SH-SY5Y (cell line): ENCODE data around the gene PLD4.

ENCODE experiments used
- GATA2 ChIP-seq: IDR thresholded peaks from 2 replicates; pipeline ENCODE4 v1.6.1; 2011; ENCODE audit warnings: mild to moderate bottlenecking, low read depth, low read length
- GATA3 ChIP-seq: IDR thresholded peaks from 2 replicates; pipeline ENCODE4 v1.6.1; 2011; ENCODE audit warnings: low read depth, mild to moderate bottlenecking, low read length, moderate library complexity

PLD4 gene

DNA sequence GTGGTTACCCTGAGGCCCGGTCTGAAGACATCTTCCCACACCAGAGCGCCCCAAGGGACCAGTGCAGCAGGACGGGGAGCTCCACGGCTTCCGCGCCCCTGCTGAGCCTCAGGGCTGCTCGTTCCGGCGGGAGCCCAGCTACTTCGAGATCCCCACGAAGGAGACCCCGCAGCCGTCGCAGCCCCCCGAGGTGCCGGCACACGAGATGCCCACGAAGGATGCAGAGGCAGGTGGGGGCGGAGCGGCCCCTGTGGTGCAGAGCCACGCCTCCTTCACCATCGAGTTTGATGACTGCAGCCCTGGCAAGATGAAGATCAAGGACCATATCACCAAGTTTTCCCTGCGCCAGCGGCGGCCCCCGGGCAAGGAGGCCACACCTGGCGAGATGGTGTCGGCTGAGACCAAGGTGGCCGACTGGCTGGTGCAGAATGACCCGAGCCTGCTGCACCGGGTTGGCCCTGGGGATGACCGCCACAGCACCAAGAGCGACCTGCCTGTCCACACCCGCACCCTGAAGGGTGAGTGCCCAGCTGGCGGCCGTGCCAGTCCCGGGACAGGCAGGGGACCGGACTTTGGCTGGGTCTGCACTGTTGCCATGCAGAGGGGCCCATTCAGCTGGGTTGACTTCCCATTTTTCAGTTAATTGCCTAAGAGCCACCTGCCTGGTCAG, 41.6 kb upstream of the PLD4 start:
- TF ChIP-seq GATA2 (no peak), GATA3 (no peak)

DNA sequence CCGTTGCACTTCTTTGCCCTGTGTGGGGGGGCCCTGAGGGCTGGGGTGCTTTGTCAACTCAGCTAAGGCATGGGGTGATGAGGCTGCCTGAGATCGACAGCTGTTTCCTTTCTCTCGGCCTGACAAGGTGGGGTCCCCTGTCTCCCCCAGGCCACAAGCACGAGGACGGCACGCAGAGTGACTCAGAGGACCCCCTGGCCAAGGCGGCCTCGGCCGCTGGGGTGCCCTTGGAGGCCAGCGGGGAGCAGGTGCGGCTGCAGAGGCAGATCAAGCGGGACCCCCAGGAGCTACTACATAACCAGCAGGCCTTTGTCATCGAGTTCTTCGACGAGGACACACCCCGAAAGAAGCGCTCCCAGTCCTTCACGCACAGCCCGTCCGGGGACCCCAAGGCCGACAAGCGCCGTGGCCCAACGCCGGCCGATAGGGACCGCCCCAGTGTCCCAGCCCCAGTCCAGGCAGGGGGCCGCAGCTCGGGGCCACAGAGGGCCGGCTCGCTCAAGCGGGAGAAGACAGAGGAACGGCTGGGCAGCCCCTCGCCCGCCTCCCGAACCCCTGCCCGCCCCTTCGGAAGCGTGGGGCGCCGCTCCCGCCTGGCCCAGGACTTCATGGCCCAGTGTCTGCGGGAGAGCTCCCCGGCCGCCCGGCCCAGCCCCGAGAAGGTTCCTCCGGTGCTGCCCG, 40.9 kb upstream of the PLD4 start:
- TF ChIP-seq GATA3 (no peak), GATA2 (no peak)

DNA sequence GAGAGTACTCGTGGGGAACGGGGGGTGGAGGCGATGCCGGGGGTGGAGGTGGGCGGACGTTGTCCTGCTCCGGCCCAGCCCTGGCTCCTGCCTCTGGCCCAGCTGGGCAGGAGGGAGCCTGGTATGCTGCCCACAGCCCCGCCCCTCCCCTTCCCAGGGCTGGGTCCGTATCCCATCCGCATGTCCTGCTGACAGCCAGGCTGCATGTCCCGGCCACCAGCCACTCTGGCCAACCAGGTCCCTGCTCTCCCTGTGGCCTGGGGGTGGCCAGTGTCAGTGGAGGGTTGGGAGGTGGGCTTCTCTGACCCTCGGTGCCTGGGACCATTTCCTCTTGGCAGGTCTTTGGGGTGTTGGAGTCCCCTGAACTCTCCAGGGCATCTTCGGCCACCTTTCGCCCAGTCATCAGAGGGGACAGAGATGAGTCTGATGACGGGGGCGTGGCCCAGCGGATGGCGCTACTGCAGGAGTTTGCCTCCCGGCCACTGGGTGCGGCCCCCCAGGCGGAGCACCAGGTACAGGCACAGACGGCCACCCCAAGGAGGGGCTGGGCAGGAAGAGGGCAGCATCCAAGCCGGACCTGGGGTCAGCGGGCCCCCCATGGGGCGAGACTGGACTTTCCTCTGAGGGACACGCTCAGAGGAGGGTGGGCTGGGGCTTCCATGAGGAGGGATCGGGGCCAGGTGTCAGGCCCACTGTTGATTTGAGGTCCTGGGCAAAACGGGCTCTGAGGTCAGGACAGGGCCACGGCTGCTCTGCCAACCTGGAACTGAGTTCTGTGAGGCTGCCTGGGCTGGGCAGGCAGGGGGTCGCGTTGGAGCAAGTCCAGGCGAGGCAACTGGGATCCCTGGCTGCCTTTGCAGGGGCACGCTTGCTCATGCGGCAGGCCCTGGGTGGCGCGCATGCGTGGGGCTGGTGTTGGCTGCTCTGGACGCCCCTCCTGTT, 39.4 kb upstream of the PLD4 start:
- TF ChIP-seq GATA3: no peak
- TF ChIP-seq GATA2: no peak

DNA sequence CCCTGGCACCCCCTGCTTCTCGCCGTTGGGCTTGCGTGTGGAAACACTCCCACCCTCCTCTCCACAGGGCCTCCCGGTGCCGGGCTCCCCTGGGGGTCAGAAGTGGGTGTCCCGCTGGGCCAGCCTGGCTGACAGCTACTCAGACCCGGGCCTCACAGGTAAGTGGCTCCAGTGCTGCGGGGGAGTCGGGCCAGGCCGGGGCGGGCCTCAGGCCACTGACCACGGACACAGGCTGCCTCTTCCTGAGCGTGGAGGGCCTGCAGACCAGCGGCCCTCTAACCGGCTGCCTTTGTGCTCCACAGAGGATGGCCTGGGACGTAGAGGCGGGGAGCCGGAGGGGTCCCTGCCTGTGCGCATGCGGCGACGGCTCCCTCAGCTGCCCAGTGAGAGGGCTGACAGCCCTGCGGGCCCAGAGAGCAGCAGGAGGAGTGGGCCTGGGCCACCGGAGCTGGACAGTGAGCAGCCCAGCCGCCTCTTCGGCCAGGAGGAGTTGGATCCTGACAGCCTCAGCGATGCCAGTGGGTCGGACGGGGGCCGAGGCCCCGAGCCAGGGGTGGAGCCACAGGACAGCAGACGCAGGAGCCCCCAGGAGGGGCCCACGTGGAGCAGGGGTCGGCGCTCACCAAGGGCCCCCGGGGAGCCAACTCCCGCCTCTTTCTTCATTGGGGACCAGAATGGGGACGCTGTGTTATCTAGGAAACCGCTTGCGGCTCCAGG, 38.5 kb upstream of the PLD4 start:
- TF ChIP-seq GATA2 (no peak), GATA3 (no peak)

DNA sequence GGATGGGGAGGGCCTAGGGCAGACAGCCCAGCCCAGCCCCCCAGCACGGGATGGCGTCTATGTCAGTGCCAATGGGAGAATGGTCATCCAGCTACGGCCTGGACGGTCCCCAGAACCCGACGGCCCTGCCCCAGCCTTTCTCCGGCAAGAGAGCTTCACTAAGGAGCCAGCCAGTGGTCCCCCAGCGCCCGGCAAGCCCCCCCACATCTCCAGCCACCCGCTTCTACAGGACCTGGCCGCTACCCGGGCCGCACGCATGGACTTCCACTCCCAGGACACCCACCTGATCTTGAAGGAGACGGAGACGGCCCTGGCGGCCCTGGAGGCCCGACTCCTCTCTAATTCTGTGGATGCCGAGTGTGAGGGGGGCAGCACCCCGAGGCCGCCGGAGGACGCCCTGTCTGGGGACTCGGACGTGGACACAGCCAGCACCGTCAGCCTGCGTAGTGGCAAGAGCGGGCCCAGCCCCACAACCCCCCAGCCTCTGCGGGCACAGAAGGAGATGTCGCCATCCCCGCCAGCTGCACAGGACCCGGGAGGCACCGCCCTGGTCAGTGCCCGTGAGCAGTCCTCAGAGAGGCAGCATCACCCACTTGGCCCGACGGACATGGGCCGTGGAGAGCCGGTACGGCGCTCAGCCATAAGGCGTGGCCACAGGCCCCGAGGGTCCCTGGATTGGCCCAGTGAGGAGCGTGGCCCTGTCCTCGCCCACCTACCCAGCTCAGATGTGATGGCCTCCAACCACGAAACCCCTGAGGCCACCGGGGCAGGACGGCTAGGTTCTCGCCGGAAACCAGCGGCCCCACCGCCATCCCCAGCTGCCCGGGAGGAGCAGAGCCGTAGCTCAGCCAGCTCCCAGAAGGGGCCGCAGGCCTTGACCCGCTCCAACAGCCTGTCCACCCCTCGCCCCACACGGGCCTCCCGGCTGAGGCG, 37.7 kb upstream of the PLD4 start:
- no peak for TF ChIP-seq GATA2
- TF ChIP-seq GATA3: no peak

DNA sequence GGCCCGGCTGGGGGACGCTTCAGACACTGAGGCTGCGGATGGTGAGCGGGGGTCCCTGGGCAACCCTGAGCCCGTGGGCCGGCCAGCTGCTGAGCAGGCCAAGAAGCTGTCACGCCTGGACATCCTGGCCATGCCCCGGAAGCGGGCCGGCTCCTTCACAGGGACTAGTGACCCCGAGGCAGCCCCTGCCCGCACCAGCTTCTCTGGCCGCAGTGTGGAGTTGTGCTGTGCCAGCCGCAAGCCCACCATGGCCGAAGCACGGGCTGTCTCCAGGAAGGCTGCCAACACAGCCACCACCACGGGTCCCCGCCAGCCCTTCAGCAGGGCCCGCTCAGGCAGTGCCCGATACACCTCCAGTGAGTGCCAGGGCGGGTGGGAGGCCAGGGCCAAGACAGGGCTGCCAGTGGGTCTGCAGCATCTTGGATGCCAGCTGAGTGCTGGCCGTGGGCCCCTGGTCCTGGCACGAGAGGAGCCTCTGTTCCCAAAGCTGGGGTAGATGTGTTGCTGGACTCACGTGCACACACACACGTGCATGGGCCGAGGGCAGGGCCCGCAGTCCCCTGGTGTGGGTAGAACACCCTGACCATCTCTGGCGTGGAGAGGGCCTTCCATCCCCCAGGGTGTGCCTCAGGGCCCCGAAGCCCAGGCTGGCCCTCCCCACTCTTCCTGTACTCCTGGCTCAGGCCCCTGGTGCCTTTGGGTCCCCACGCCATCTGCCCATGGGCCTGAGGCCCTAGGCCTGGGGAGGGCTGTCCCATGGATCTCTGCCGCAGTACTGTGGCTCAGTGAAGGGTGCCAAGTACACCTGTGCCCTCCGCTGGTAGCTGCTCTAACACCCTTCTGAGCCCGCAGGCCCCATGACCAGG, 36.8 kb upstream of the PLD4 start:
- TF ChIP-seq GATA3 (no peak), GATA2 (no peak)

DNA sequence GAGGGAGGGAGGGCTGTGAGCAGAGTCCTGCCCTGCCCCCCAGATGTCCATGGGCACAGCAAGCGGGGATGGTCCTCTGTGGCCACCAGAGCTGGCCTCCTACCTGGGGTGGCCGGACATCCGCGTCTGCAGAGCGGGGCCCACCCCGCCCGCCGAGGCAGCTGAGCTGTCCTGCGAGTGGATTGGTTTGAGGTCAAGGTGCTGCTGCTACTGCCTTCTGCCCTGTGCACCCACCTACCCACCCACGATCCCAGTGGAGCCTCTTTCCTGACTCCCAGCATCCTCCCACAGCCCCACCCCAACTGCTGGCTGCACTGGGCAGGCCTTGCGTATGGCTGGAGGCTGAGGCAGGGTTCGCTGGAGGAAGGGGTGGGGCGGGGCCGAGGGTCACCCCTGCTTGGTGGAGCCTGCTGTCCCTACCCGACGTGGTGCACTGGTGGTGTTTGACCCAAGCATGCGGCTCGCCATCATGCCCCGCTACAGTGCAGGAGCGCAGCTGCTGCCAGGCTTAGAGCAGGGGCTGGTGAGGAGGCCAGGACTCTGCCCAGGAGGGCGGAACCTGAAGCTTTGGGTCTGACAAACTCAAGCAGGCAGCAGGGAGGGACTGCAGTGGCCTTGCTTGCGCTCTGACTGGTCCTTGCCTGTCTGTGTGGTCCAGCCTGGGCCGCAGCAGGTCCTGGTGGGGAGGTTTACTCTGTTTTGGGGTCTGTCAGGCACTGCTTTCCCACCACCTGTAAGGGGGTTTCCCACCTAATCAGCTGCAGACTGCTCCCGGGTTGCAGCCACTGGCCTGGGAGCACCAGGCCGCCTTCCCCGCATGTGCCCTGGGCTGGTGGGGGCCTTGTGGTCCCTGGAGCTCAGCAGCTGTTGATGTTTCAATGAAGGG, 35.9 kb upstream of the PLD4 start:
- TF ChIP-seq GATA3 (no peak), GATA2 (no peak)

DNA sequence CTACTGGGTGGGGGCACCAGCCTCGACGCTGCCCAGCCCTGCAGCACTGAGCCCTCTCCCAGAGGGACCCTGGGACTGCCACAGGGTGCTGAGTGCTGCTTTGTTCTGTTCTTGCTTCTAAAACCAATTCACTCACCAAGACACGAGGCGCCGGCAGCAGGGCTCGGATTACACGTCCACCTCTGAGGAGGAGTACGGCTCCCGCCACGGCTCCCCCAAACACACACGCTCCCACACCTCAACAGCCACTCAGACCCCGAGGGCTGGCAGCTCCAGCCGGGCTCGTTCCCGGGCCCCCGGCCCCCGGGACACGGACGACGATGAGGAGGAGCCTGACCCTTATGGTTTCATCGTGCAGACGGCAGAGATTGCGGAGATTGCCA, 35.3 kb upstream of the PLD4 start:
- no peak for TF ChIP-seq GATA3
- TF ChIP-seq GATA2: no peak

DNA sequence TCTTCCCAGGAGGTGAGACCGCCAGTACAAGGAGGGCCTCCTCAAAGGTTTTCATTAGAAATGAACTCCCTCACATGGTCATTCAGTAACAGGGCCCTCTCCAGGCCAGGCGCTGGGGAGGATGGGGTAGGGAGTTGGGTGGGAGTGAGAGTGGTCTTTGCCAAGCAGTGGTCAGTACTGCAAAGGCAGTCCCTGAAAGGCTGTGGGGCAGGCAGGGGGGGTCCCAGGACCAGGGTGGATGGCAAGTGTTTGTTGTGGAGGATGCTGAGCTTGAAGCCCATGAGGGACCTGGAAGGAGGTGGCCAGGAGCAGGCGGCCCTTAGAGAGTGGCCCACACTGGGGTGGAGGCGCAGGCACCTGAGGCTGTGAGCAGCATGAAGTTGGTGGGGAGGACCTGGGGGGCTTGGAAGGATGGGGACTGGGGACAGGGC, 33.5 kb upstream of the PLD4 start:
- TF ChIP-seq GATA2 (no peak), GATA3 (no peak)

DNA sequence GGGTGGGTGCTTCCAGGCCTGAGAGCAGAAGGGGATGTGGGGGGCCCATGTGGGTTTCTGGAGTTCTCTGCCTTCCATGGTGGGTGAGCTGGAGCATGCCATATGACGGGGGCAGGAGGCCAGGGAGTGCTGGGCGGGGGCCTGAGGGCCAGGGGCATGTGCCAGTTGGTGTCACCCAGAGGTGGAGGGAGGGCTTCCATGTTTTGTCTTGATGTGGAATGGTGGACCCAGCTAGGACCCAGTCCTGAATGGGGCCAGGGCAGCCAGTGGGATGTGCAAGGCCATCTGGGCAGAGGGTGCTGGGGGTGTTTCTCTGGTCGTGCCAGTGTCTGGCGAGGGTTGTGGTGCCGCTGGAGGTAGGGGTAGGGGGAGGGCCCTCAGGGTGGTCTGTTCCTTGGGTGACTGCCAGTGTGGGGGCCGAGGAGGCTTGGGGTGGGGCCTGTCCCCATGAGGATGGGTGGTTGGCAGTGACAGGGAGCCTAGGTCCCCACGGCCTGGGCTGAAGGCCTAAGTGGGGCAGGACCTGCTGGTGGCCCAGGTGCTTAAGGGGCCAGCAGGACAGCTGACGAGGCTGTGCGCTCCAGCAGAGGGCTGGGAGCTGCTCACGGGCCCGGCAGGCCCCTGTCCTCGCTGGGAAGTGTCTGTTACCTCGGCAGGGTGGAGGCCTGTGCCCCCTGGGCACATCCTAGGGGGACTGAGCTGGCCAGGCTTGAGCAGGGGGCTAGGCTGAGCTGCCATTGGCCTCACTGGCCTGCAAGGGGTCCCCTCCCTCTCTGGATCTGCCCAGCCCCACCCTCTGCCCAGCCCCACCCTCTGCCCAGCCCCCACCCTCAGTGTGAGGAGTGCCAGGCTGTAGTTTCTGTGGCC, 32.8 kb upstream of the PLD4 start:
- no peak for TF ChIP-seq GATA3
- no peak for TF ChIP-seq GATA2
